HEK293T (cell line): Measurements from ENCODE around the gene PRKAR2A.

Experiments used
- ARNT ChIP-seq: fragments of 450-650 bp; IDR thresholded peaks from 2 replicates; pipeline ENCODE4 v1.6.1; 2017; ENCODE audit warnings: mild to moderate bottlenecking
- BHLHE40 ChIP-seq: fragments of 450-650 bp; IDR thresholded peaks from 2 replicates; pipeline ENCODE4 v1.6.1; 2016; ENCODE audit warnings: mild to moderate bottlenecking, moderate library complexity, borderline replicate concordance
- CTBP1 ChIP-seq: fragments of 450-650 bp; IDR thresholded peaks from 2 replicates; pipeline ENCODE4 v1.6.1; 2016; ENCODE audit warnings: borderline replicate concordance
- FOXA1 ChIP-seq: fragments of 450-650 bp; IDR thresholded peaks from 2 replicates; pipeline ENCODE4 v1.6.1; 2016; ENCODE audit warnings: mild to moderate bottlenecking
- FOXM1 ChIP-seq: fragments of 450-650 bp; IDR thresholded peaks from 2 replicates; pipeline ENCODE4 v1.6.1; 2017; ENCODE audit warnings: mild to moderate bottlenecking, borderline replicate concordance
- LEF1 ChIP-seq: fragments of 450-650 bp; IDR thresholded peaks from 2 replicates; pipeline ENCODE4 v1.6.1; 2017; ENCODE audit warnings: mild to moderate bottlenecking, borderline replicate concordance
- SP1 ChIP-seq: fragments of 450-650 bp; IDR thresholded peaks from 2 replicates; pipeline ENCODE4 v1.6.1; 2017
- SUZ12 ChIP-seq: fragments of 450-650 bp; IDR thresholded peaks from 2 replicates; pipeline ENCODE4 v1.6.1; 2016; ENCODE audit warnings: mild to moderate bottlenecking
- TARDBP ChIP-seq: fragments of 450-650 bp; IDR thresholded peaks from 2 replicates; pipeline ENCODE4 v1.6.1; 2016
- ZNF384 ChIP-seq: fragments of 450-650 bp; IDR thresholded peaks from 2 replicates; pipeline ENCODE4 v1.6.1; 2016
- TF ChIP-seq, protein P1 (sequence below): fragments of 450-650 bp; IDR thresholded peaks from 2 replicates; pipeline ENCODE4 v1.6.1; 2016

- TF ChIP-seq ZNF384 (no peak), TARDBP (no peak), BHLHE40 (no peak), CTBP1 (no peak), SP1 (no peak), FOXM1 (no peak), FOXA1 (no peak), SUZ12 (no peak), ARNT (no peak), LEF1 (no peak)
- TF ChIP-seq, protein P1, sequence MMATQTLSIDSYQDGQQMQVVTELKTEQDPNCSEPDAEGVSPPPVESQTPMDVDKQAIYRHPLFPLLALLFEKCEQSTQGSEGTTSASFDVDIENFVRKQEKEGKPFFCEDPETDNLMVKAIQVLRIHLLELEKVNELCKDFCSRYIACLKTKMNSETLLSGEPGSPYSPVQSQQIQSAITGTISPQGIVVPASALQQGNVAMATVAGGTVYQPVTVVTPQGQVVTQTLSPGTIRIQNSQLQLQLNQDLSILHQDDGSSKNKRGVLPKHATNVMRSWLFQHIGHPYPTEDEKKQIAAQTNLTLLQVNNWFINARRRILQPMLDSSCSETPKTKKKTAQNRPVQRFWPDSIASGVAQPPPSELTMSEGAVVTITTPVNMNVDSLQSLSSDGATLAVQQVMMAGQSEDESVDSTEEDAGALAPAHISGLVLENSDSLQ, result no peak
Measured at GRCh38 chr3:48788544-48789162, 59.0 kb downstream of the PRKAR2A start.
